NCI-H1417 (cell line): ENCODE data around the gene TMEM145.
"Not testable (repeated sequence)": the region's sequence is repeated elsewhere in the genome, so short reads cannot be mapped to it uniquely, and the experiment has no call there.

Experiments used
- DNase-seq, 3 experiments: peaks; one replicate each; lab custom pipeline; 2025; lab: John Stamatoyannopoulos, UW

TMEM145 gene

GRCh38 chr19:42313096-42313839 lies at the start of gene TMEM145:
Gene TMEM145 (plus strand): TSS chr19:42313309. CDS start chr19:42313377, 68 bp downstream.
- DNase-seq, result peak; percentile 66 to 76 (median 72)

GRCh38 chr19:42266105-42266504 lies 47.0 kb upstream of the TMEM145 start:
- DNase-seq, result not testable (repeated sequence)

- not testable (repeated sequence) for DNase-seq
These were observed 46.0 kb upstream of the TMEM145 start for GRCh38 chr19:42266928-42267603.

GRCh38 chr19:42267644-42268141 lies 45.4 kb upstream of the TMEM145 start:
- no peak for DNase-seq

- peak; percentile 99 to 100 (median 100) for DNase-seq
These were observed 44.9 kb upstream of the TMEM145 start for GRCh38 chr19:42268142-42268703.

- DNase-seq, result peak; percentile 99 to 100 (median 100)
These were observed 44.2 kb upstream of the TMEM145 start, which contains the start of gene CIC for GRCh38 chr19:42268704-42269477. Gene CIC (plus strand): TSS chr19:42269252. CDS start chr19:42271784, 2,532 bp downstream.

- DNase-seq, result no peak
These were observed 43.4 kb upstream of the TMEM145 start for GRCh38 chr19:42269478-42270345.

GRCh38 chr19:42270346-42271044 lies 42.6 kb upstream of the TMEM145 start:
- peak in 2 of 3 experiments; percentile 35 to 53 for DNase-seq

- peak in 1 of 3 experiments; percentile 27 for DNase-seq
These were observed 42.1 kb upstream of the TMEM145 start for GRCh38 chr19:42271045-42271419.

GRCh38 chr19:42271861-42272534 lies 41.1 kb upstream of the TMEM145 start:
- DNase-seq, result no peak

- no peak for DNase-seq
These were observed 40.6 kb upstream of the TMEM145 start for GRCh38 chr19:42272535-42272897.

GRCh38 chr19:42272989-42273406 lies 40.1 kb upstream of the TMEM145 start:
- DNase-seq, result no peak

- no peak for DNase-seq
These were observed 39.6 kb upstream of the TMEM145 start for GRCh38 chr19:42273407-42274064.

GRCh38 chr19:42274065-42274682 lies 38.9 kb upstream of the TMEM145 start:
- no peak for DNase-seq

- DNase-seq, result no peak
These were observed 38.0 kb upstream of the TMEM145 start for GRCh38 chr19:42275103-42275502.

- no peak for DNase-seq
These were observed 37.6 kb upstream of the TMEM145 start for GRCh38 chr19:42275517-42275916.

- DNase-seq, result no peak
These were observed 36.8 kb upstream of the TMEM145 start for GRCh38 chr19:42276284-42276683.

GRCh38 chr19:42276821-42277220 lies 36.3 kb upstream of the TMEM145 start:
- no peak for DNase-seq
